ENCODE results near the gene POLR1A.

POLR1A gene

DNA sequence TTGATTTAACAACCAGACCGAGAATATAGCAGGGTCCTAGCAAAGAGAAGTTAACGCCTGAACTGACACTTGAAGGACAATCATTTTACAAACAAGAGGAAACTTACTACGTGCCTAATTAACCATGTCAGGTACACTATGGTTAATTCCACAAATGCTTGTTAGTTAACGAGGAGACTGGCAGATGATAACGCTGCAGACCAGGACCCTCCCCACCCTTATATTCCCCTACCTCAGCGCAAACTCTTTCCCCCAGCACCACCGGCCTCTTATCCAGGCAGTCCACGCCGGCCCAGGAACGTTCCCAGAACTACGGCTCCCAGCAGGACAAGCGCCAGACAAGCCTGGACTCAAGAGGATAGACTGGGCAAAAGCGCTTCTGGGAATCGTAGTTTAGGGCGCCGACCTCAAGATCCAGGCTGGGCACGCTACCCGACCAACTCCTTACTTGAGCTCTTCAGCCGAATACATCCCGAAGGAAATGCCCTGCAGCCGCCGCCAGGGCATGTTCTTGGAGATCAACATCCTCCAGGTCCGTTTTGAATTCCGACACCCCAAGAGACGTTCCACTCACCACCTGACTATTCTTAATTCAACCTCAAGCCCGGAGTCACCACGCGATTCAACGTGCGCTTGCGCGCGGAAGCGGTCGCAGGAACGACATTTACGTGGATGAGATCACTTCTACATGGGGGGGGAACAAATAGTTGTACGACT is at the start of gene POLR1A:
Gene POLR1A (minus strand): TSS at position 635 of the 717 bp plus-strand sequence. CDS start 110 bp downstream, at position 525.
- DNase-seq: peak; percentile 78 to 83

DNA sequence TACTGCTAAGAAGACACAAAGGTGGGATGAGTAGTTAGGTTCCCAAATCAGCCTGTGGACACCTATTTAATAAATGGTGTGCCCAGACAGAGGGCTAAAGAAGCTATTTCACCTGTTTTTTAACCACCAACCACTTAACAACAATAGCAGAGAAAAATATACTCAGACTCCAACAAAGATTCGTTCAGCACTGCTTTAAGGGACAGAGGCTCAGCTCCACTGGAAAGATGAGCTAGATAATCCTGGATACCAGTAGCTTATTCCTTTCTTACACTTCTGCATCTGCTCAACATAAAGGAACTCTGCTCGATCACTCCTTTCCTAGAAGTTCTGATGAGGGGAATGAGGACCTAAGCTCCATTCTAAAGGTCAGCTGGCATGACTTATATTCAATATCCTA is 44.8 kb upstream of the POLR1A start:
- DNase-seq: no peak

DNA sequence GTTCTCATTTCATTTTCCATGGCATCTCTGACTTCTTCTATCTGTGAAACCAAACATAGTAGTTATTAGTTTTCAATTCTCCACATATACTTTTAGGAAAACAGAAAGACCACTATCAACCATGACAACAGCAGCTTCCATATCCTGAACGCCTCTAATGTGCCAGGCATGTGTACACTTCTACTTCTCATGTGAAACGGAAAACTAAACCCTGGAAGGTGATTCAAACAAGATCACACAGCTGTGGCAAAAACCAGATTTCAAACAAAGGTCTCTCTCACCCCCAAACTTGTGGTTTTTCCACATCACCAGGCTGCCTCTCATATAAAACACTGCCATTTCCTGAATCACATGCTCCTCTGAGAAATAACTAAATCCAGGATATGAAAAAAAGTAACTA is 42.1 kb upstream of the POLR1A start:
- DNase-seq: no peak

DNA sequence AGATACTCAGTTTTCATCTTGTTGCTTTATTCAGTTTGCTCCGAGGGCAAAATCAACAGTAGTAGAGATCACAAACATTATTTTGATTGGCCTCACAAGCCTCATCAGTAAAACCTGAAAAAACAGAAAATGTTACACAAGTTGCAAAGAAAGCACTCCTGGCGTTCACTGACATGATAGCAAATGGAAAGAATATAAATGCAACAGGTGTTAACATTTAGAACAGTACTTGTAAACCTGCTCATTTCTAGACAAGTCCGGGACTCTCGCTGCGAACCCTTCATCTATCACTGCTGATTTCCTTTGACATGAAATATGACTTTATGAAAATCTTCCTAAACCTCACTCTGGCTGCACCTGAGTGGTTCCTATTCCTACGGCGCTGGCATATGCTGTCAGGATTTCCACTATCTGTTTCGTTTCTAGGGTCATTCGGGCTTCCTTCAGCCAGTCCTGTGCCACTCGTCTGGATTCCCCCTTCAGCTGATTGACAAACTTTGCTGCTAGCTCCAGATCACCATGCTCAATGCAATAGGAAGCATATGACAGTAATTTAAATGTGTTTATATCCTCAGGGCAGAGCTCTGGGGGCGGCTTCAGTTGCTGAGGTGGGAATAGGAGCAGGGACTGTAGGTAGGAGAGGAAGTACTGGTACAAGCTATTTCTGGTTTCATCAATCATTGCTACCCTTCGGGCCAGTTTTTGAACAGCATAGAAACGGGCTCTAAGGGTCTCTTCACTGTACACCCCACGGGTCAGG is 38.4 kb upstream of the POLR1A start:
- DNase-seq: no peak

DNA sequence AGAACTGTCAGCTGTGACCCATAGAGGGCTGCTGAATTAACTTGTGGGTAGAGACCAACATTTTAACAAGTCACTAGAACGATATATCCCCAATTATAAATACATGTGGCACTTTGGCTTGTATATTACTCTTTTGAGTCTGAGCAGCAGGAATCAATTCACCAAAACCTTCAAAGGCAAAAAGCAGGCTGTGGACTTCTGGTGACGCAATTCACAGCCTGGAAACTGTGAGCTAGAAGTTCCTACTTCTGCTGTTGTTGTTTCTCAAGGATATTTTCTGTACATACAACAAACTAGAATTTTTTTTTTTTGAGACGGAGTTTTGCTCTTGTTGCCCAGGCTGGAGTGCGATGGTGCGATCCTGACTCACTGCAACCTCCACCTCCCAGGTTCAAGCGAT is 37.6 kb upstream of the POLR1A start:
- DNase-seq: no peak

DNA sequence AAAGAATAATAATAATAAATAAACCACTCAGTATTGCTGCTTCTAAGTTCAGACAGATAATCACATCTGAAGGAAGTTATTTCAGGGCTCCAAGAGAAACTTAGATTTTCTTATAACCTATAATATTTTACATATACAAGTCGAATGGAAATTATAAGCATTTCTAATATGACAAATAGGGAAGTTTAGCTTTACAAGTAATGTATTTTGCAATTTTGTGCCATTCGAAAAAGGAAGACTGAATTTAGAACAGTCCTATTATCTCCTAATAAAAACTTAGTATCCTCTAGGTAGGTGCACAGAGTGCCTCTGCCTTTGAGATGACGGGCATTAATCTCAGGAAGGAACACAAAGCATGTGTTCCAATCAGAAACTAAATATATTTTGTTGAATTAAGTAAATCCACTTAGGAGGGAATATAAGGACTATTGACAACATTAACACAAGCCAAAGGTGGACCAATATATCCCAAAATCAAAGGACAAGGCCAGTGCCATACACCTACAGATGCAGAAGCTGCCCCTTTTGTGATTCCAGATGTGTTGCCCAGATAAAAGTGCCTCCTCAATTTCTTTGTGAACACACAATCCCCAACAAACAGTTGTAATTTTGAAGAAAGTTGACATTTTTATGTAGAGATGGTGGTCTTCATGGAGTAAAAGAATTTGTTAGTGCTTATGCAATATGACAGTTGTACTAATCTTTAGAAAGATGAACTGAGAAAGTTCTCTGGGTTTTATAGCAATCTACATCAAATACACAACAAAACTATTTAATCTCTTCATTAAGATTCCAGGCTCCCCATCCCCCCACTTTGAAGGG is 37.0 kb upstream of the POLR1A start:
- DNase-seq: no peak

DNA sequence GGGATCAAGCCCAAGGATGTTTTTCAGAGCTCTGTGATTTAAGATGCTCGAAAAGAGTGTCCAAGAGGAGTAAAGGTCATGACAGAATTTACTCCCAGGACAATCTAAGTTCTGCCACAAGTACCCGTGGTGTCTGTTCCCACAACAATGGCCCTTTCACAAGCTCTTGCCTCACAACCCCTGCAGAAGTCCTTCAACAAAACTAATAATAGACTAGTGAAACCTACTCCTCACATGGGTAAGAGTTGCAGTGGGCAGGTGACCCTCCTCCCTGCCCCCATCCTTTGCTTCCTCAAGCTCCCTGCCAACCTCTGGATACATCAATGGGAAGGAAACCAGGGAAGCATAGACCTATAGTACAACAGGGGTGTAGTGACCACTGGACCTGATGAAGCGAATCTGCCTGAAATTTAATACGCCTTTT is 35.3 kb upstream of the POLR1A start:
- no peak for DNase-seq

DNA sequence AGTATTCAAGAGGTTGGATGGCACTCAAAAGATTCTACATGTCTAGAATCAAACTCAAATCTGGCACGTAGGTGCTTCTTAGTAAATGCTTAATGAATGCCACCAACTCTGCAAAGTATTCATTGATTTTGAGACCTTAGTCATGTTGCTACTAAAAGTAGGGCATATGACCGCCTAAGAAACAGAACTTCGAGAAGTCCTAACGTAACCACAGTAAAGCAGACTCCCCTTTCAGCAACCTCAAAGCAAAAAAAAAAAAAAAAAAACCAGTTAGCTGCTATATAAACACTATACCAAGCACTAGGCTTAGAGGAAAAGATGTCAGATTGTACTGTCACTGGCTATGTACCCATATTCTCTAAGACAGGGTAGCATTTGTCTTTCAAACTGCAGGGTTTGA is 34.3 kb upstream of the POLR1A start:
- no peak for DNase-seq

DNA sequence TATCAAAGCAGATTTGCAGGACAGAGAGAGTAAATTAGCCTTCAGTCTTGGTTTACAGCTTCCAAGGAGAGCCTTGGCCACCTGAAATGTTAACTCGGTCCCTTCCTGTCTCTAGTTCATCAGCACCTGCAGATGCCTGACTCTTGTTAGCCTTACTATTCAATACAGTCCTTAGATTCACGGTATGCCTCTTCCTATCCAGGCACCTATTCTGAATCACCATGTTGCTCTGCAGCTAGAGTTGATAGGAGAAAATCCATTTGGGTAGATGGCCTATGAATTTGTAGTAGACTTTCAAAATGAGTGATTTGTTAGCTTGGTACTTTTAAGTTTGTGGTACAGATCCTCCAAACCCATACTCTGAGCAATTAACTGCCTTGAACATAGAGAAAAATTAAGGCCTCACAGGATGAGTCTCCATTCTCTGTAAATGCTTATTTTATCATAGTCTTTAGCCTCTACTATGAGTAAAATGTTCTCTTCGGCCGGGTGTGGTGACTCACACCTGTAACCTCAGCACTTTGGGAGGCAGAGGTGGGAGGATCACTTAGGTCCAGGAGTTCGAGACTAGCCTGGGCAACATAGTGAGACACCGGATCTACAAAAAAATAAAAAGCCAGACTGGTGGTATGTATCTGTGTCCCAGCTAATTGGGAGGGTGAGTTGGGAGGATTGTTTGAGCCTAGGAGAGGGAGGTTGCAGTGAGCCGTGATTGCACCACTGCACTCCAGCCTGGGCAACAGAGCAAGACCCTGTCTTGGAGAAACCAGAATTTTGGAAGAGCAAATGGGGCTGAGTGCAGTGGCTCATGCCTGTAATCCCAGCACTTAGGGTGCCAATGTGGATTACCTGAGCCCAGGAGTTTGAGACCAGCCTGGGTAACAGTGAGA is 33.3 kb upstream of the POLR1A start:
- peak; percentile 20 to 23 for DNase-seq

DNA sequence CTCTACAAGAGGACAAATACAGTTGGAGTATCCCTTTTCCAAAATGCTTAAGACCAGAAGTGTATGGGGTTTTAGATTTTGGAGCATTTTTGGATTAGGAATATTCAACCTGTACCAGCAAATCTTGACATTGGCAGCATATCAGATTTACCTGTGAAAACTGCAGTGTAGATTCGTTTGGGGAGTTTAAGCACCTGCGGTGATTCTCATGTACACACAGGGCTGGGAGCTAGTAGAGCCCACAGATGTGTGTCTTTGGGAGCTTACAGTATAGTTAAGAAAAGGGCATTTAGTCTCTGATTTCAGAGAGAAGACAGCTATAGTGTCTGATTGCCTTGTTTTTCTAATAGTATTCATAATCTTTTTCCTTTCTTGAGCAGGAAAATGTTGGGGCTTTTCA is 30.5 kb upstream of the POLR1A start:
- DNase-seq: no peak

DNA sequence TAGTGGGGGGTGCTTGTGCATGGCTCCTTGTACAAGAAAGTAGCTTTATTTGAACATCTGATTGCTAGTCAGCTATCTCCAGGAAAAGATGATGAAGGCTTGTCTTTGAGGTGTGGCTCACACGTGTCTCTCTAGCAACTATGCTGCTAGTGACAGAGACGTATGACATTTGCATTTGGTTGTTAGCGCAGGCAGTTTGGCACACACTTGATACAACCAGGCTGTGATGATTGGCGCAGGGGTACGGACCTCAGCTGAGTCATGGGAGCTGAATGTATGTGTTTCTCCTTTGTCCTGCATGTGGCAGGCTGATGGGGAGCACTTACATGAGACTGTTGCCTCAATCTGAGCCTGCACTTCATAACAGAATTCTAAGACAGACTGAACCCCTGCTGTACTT is 30.0 kb upstream of the POLR1A start:
- no peak for DNase-seq

DNA sequence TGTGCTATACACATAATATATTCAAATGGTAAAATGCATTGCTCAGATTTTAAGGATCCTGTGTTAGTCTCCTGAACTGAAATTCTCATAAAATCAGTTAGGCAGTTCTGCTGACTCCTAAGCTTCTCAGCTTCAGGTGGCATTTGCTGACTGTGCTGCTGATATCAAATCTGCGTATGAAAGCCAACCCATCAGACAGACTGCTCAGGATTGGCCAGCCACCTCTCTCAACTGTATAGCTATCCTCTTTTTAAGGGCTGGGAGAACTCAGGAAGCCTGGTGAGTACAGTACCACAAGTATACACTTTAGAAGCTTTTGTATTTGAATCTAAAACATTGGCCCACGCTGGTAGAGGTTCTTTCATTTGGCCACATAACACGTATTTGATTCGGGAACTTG is 29.0 kb upstream of the POLR1A start:
- DNase-seq: no peak

DNA sequence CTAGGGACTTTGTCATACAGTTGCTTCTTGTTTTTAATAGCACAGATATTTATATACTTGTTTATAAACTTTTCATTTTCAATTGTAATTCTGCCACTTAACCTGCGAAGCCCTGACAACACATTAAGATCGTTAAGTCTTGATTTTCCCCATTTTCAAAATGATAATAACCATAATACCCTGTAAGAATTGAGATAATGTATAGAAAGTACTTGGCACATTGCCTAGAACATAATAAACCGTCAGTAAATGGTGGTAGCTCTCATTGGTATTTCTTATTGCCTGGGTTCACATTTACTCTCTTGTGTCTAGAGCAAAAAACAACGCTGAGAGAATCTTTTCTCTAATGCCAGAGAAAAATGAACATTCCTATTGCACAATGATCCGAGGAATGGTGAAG is 19.0 kb upstream of the POLR1A start:
- no peak for DNase-seq

DNA sequence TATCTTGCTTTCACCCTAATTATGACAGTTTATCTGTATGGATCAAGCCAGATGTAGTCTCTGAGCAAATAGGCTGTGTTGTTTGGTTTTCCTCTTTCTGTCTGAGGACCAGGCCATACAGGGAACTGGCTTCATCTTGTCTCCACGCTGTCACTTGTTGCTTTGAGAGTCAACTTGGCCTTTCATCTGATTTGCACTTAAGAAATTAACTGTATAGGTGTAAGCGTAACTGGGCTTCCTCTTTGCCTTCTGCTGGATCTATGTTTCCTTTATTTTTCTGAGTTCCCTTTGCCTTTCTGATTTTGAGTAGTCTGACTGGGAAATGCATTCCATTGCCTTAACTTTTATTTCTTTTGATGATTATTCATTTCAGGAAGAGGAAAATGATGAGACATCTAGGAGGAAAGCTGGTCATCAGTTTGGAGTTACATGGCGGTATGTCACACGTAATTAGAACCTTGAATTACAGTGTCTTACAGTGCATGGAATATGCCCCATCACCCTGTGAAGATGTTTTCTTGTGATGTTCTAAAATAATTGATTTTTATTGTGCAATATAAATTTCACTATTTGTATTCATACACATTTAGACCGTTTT is 17.7 kb upstream of the POLR1A start:
- no peak for DNase-seq

DNA sequence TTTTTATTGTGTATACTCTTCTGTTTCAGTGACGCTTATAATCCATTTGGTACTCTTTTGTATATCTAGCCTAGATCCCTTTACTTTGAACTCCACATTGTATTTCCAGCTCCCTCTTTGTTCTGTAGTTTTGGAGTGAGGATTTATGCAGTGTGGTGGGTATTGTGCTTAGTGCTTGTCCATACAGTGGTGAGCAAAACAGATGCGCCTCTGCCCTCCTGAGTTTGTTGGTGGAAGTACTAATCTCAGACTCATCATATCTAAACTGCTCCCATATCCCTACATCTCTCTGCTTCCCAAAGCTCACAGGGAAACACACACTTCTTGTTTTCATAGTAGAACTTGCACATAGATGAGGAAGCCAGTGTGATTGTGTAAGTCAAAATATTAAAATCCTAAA is 12.4 kb upstream of the POLR1A start:
- DNase-seq: no peak

DNA sequence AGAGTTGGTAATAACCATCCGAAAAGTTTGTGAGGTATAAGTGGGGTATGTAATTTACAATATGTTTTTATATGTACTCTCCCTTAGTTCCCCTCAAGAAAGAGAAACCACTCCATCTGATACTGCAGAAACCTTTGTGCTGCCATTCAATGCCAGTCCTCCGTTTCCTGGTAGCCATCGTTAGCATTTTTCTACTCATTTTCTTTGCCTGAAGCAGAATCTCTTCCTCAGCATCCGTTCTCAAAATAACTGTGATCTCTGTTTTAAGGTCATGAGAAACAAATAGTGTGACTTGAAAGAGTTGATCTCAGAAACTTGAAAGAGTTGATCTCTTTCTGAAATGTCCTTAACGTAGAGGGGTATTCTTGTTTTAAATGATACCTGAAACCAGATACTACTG is 1.3 kb upstream of the POLR1A start:
- DNase-seq: no peak

DNA sequence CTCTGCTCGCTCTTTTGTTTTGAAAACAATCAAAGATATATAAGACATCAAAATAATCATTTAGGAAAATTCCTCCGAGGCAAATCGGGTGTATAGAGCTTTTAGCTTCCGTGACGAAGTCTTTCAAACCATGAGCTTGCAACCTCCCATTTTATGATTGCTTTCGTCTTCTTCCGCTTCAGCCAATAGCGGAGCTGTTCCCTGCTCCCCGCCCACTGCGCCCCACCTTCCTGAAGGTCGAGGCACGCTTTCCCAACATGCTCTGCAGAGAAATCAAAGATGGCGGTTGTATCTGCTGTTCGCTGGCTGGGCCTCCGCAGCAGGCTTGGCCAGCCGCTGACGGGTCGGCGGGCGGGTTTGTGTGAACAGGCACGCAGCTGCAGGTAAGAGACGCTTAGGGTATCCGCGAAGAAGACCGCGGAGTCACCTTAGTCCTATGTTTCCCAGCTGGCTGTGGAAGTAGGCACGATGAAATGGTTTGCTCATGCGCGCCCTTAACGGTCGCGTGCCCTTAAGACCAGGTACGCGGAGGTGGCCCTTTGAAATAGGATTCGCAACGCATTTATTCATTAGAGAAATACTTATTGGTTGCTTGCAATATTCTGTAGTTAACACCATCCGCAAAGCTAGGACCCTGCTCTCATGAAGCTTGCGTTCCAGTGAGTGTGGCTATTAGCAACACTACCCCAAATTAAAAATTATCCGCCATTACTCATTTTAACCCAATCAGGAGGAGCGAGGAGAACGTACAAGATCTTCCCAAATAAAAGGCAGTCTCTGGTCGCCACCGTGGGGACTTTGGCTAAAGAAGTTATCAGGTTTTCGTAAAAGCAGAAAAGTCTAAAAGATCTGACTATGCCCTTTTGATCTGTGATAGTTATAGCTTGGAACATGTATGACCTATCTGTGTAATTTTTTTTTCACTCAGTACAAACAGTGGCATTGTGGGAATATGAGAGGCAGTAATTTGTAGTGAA is 571 bp upstream of the POLR1A start, which contains the start of gene PTCD3:
Gene PTCD3 (plus strand): TSS at position 267 of the 977 bp plus-strand sequence. CDS start 13 bp downstream, at position 280.
- peak; percentile 95 to 96 for DNase-seq

DNA sequence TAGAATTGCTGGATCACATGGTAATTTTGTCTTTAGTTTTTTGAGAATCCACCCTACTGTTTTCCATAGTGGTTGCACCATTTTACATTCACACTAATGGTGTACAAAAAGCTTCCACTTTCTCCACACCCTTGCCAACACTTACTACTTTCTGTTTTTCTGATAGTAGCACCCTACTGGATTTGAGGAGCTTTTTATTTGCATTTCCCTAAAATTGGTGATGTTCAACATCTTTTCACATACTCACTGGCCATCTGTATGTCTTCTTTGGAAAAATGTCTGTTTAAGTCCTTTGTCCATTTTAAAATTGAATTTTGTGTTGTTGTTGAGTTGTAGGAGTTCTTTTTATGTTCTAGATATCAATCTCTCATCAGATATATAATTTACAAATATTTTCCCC is 3.5 kb downstream of the POLR1A start:
- DNase-seq: no peak

DNA sequence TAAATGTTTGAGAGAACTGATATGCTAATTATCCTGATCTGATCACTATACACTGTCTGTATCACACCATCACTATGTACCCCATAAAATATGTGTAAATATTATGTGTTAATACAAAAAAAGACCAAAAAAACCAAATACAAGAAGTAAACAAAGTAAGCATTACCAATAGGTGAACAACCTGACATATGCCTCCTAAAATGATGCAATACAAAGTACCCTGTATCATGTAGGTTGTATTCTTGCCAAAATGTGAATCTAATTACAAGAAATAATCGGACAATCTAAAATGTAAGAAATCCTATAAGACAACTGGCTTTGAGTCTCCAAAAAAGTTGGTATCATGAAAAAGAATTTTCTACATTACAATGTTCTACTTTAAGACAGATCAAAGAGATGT is 7.8 kb downstream of the POLR1A start:
- DNase-seq: no peak

DNA sequence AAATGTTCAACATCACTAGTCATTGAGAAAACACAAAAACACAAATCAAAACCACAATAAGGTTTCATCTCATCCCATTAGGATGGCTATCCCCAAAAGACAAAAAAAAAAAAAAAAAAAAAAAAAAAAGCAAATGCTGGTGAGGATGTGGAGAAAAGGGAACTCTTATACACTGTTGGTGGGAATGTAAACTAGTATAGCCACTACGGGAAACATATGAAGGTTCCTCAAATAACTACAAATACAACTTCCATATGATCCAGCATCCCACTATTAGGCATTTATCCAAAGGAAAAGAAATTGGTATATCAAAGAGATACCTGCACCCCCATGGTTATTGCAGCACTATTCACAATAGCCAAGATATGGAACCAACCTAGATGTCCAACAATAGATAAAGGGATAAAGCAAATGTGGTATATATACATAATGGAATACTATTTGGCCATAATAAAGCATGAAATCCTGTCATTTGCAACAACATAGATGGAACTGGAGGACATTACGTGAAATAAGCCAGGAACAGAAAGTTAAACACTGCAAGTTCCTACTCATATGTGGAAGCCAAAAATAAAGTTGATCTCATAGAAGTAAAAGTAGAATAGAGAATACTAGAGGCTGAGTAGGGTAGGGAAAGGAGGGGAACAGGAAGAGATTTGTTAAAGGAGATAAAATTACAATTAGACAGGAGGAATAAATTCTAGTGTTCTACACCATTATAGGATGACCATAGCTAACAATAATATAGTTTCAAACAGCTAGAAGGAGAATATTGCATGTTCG is 8.4 kb downstream of the POLR1A start:
- DNase-seq: no peak

All from activated CD4-positive, alpha-beta T cell treated with anti-CD3 and anti-CD28 coated beads, Interleukin-2, amount 50 U/mL, for 48 hours (primary cell).